Aorta (tissue), 5 donors: Measurements from ENCODE around the gene P2RY6. TPM values are rescaled to one million over a fixed set of nuclear protein-coding genes. Genes with fewer than 3 reads are reported as not detected.
A peak's percentile ranks its signal among the peaks of the same experiment; 100 is the strongest.

Experiments
- ATAC-seq: fragments of 200-7000 bp; cut with Tn5 transposase; one replicate; pipeline ENCODE4 v1.9.1; 2022; ENCODE audit warnings: moderate library complexity; ENCODE audit not compliant: low FRiP score
- DNase-seq, 2 donors: peaks; one replicate each; pipeline ENCODE4 v3.0.0-alpha.2; 2020
- H3K27ac ChIP-seq, 2 donors: one replicate each; pipeline ENCODE4 v1.5.1; 2013; ENCODE audit warnings: low read length in 2 of 2, mild to moderate bottlenecking in 2 of 2, moderate library complexity in 2 of 2, control low read depth in 1 of 2, inconsistent platforms in 1 of 2, low read depth in 1 of 2
- H3K27me3 ChIP-seq, 2 donors: one replicate each; pipeline ENCODE4 v1.6.1; 2013; ENCODE audit warnings: control low read depth in 1 of 2, low read length in 1 of 2, mild to moderate bottlenecking in 1 of 2, moderate library complexity in 1 of 2; ENCODE audit not compliant: insufficient read depth in 2 of 2, control insufficient read depth in 1 of 2
- H3K36me3 ChIP-seq, 2 donors: one replicate each; pipeline ENCODE4 v1.6.1; 2013; ENCODE audit warnings: control low read depth in 1 of 2, low read length in 1 of 2, mild to moderate bottlenecking in 1 of 2; ENCODE audit not compliant: insufficient read depth in 2 of 2, control insufficient read depth in 1 of 2
- H3K4me1 ChIP-seq, 2 donors: one replicate each; pipeline ENCODE4 v1.6.1; 2013; ENCODE audit warnings: low read length in 2 of 2, control low read depth in 1 of 2, mild to moderate bottlenecking in 1 of 2, moderate library complexity in 1 of 2; ENCODE audit not compliant: insufficient read depth in 2 of 2, control insufficient read depth in 1 of 2
- H3K4me3 ChIP-seq, 2 donors: one replicate each; pipeline ENCODE4 v1.5.1; 2013; ENCODE audit warnings: low read length in 2 of 2, control low read depth in 1 of 2, mild to moderate bottlenecking in 1 of 2
- H3K9me3 ChIP-seq: one replicate; pipeline ENCODE4 v1.6.1; 2013; ENCODE audit warnings: mild to moderate bottlenecking, low read length; ENCODE audit not compliant: control insufficient read depth
- WGBS, 2 donors: extraction: QIAGEN DNeasy Blood & Tissue Kit; methylation state at CpG; one replicate each; pipeline ENCODE4 v1.1.7; 2013; 5-methylcytosine and 5-hydroxymethylcytosine counted together
- intact Hi-C, 2 donors: fragments of 100-400 bp; cut with DNase I; formaldehyde crosslinking; loops; one replicate each; pipeline versions ENCODE4 v1.14.2 to v1.15.0; 2022
- polyA plus RNA-seq, 2 donors: library from polyadenylated mRNA; stranded (reverse); fragments of 200-250 nt; gene quantifications; one replicate each; pipeline ENCODE4 v1.2.3, GENCODE V29; 2013
- total RNA-seq, 2 donors: library from RNA; stranded (reverse); fragmentation: NEBNext Ultra II Directional; extraction: Animal tissue kit (Norgen Biotek cat#: 25700); gene quantifications; one replicate each; pipeline ENCODE4 v1.2.1, GENCODE V29; 2021
- donor health status: healthy with polysubstance abuse.
- donor health status: Bipolar disorder and iron deficiency.
- donor health status: DM: no; HTN: no; CAD: no.
- donor health status: DM: no; HTN: no; CAD: no.
- donor health status: DM: yes; HTN: yes; CAD: no.

The P2RY6 gene
- total and polyA plus RNA-seq, 4 donors = 2.5 to 12.0 (median 5.2) TPM

- peak overlapping the region; percentile 11 to 70 for H3K27ac ChIP-seq
- WGBS, 2 donors = 1 to 7% methylated on average over 6 of the region's 6 CpGs
- no peaks in the 10 kb centered on the region for H3K36me3 ChIP-seq
- H3K9me3 ChIP-seq = no peaks in the 10 kb centered on the region
- peak; percentile 80 for ATAC-seq
- intact Hi-C loops = loop anchor here (1.0 to 5.0 kb wide), 2 partner anchors 27 to 37 kb away; no protein-coding TSS in a partner anchor
- H3K27me3 ChIP-seq = no peaks in the 10 kb centered on the region
- no peak overlapping the region for H3K4me3 ChIP-seq
- DNase-seq = peak; percentile 92 to 95
- H3K4me1 ChIP-seq = peaks cover 0 to 14% of the 10 kb centered on the region in 2 donors
Observed at GRCh38 chr11:73334384-73335203, 62.5 kb downstream of the P2RY6 start.

- H3K9me3 ChIP-seq = no peaks in the 10 kb centered on the region
- H3K36me3 ChIP-seq = no peaks in the 10 kb centered on the region
- ATAC-seq (peak; percentile 85), DNase-seq (peak; percentile 87 to 94)
- no peak overlapping the region for H3K4me3 ChIP-seq
- H3K4me1 ChIP-seq = peaks cover 0 to 14% of the 10 kb centered on the region in 2 donors
- peak overlapping the region in 1 of 2 donors; percentile 39 for H3K27ac ChIP-seq
- H3K27me3 ChIP-seq = no peaks in the 10 kb centered on the region
- 1 to 2% methylated on average over 4 of the region's 4 CpGs for WGBS, 2 donors
- intact Hi-C loops = loop anchor here (1.0 to 5.0 kb wide), 2 partner anchors 28 to 38 kb away; no protein-coding TSS in a partner anchor
Observed at GRCh38 chr11:73335204-73335923, 63.2 kb downstream of the P2RY6 start.

- Histone ChIP-seq H3K9me3 (no peaks in the 10 kb centered on the region), H3K36me3 (no peaks in the 10 kb centered on the region), H3K4me3 (no peak overlapping the region), H3K4me1 (no peaks in the 10 kb centered on the region), H3K27ac (peak overlapping the region in 1 of 2 donors; percentile 20), H3K27me3 (no peaks in the 10 kb centered on the region)
- DNase-seq = no peak
- ATAC-seq = no peak
- intact Hi-C loops = loop anchor here in 1 of 2 donors (5.0 kb wide), 1 partner anchor 41 kb away; no protein-coding TSS in a partner anchor
- WGBS, 2 donors = 69 to 75% methylated on average over 2 of the region's 2 CpGs
Observed at GRCh38 chr11:73337846-73338245, 65.7 kb downstream of the P2RY6 start.

GRCh38 chr11:73338279-73338678 is 66.1 kb downstream of the P2RY6 start:
- no peak for ATAC-seq
- H3K27ac ChIP-seq = no peak overlapping the region
- WGBS, 2 donors = 71 to 74% methylated on average over 4 of the region's 4 CpGs
- peaks cover 0 to 3% of the 10 kb centered on the region in 2 donors for H3K4me1 ChIP-seq
- no peaks in the 10 kb centered on the region for H3K27me3 ChIP-seq
- intact Hi-C loops = loop anchor here in 1 of 2 donors (5.0 kb wide), 1 partner anchor 41 kb away; no protein-coding TSS in a partner anchor
- DNase-seq = no peak
- no peaks in the 10 kb centered on the region for H3K9me3 ChIP-seq
- no peak overlapping the region for H3K4me3 ChIP-seq
- H3K36me3 ChIP-seq = no peaks in the 10 kb centered on the region

GRCh38 chr11:73340164-73340563 is 68.0 kb downstream of the P2RY6 start:
- ATAC-seq (no peak), DNase-seq (no peak)
- Histone ChIP-seq H3K4me1 (peaks cover 0 to 4% of the 10 kb centered on the region in 2 donors), H3K27me3 (no peaks in the 10 kb centered on the region), H3K36me3 (no peaks in the 10 kb centered on the region), H3K27ac (no peak overlapping the region), H3K9me3 (no peaks in the 10 kb centered on the region), H3K4me3 (no peak overlapping the region)
- 30 to 37% methylated on average over 3 of the region's 3 CpGs for WGBS, 2 donors
- intact Hi-C loops = no loop called here

GRCh38 chr11:73342633-73343032 is 70.5 kb downstream of the P2RY6 start:
- intact Hi-C loops = no loop called here
- Histone ChIP-seq H3K27me3 (no peaks in the 10 kb centered on the region), H3K27ac (no peak overlapping the region), H3K36me3 (no peaks in the 10 kb centered on the region), H3K4me1 (peaks cover 0 to 4% of the 10 kb centered on the region in 2 donors), H3K9me3 (no peaks in the 10 kb centered on the region), H3K4me3 (no peak overlapping the region)
- DNase-seq (no peak), ATAC-seq (no peak)
- 6 to 10% methylated on average over 33 to 54 of the region's 54 CpGs for WGBS, 2 donors

- Histone ChIP-seq H3K4me3 (peak overlapping the region in 1 of 2 donors; percentile 9), H3K27me3 (no peaks in the 10 kb centered on the region), H3K9me3 (no peaks in the 10 kb centered on the region), H3K27ac (no peak overlapping the region), H3K4me1 (peaks cover 0 to 4% of the 10 kb centered on the region in 2 donors), H3K36me3 (no peaks in the 10 kb centered on the region)
- WGBS, 2 donors = 10 to 14% methylated on average over 21 to 40 of the region's 40 CpGs
- DNase-seq (no peak), ATAC-seq (no peak)
- intact Hi-C loops = no loop called here
Observed at GRCh38 chr11:73343076-73343873, 71.1 kb downstream of the P2RY6 start.

GRCh38 chr11:73344191-73344607 is 72.1 kb downstream of the P2RY6 start:
- 14 to 17% methylated on average over 20 of the region's 20 CpGs for WGBS, 2 donors
- H3K4me1 ChIP-seq = peaks cover 0 to 4% of the 10 kb centered on the region in 2 donors
- intact Hi-C loops = no loop called here
- peak; percentile 82 to 90 for DNase-seq
- peak overlapping the region in 1 of 2 donors; percentile 19 for H3K27ac ChIP-seq
- peak; percentile 46 for ATAC-seq
- no peaks in the 10 kb centered on the region for H3K27me3 ChIP-seq
- H3K36me3 ChIP-seq = no peaks in the 10 kb centered on the region
- no peaks in the 10 kb centered on the region for H3K9me3 ChIP-seq
- H3K4me3 ChIP-seq = no peak overlapping the region
